Suppressor macrophage treated with lipopolysaccharide for 4 hours (primary cell): ENCODE data around the gene FLII.
A peak's percentile ranks its signal among the peaks of the same experiment; 100 is the strongest.
"Not testable (repeated sequence)": the region's sequence is repeated elsewhere in the genome, so short reads cannot be mapped to it uniquely, and the experiment has no call there.

Experiments
- DNase-seq: peaks from one replicate; pipeline ENCODE4 v3.0.0-alpha.2; 2020

FLII gene

GRCh38 chr17:18258356-18259038 lies at the start of gene FLII:
FLII (minus strand) TSS chr17:18258738; CDS start chr17:18258690, 48 bp downstream.
- DNase-seq: peak; percentile 71

DNA sequence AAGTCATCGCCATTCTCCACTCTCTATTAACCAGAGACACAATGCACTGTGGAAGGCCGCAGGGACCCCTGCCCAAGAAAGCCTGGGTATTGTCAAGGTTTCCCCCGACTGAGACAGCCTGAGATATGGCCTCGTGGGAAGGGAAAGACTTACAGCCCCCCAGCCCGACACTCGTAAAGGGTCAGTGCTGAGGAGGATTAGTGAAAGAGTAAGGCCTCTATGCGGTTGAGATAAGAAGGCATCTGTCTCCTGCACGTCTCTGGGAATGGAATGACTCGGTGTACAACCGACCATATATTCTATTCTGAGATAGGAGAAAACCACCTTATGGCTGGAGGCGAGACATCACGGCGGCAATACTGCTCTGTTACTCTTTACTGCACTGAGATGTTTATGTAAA lies 44.7 kb upstream of the FLII start:
- not testable (repeated sequence) for DNase-seq

- DNase-seq: peak; percentile 48
These were observed 42.4 kb upstream of the FLII start for GRCh38 chr17:18300725-18301480.

- DNase-seq: not testable (repeated sequence)
These were observed 39.5 kb upstream of the FLII start for GRCh38 chr17:18298061-18298460.

GRCh38 chr17:18291718-18292540 lies 33.4 kb upstream of the FLII start:
- DNase-seq: no peak

- DNase-seq: no peak
These were observed 26.8 kb upstream of the FLII start for GRCh38 chr17:18285296-18285695.

DNA sequence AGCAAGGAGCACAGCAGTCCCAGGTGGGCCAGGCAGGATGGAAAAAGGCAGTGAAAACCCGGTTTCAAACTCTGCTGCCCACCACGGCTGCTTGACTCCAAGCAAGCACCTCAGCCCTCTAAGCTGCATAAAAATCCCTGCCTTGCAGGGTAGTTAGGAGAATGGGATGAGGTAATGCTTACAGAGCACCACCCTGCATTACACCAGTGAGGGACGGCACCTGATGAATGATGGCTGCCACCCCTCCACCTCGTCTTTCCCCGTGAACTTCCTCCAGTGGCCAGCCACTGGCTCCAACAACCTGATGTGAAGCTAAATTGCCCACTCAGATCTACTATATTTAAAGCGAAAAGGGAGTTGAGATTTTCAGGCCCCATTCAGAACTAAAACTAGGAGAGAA lies 23.2 kb upstream of the FLII start:
- DNase-seq: no peak

- DNase-seq: no peak
These were observed 22.3 kb upstream of the FLII start for GRCh38 chr17:18280766-18281371.

GRCh38 chr17:18280249-18280648 lies 21.7 kb upstream of the FLII start:
- no peak for DNase-seq

DNA sequence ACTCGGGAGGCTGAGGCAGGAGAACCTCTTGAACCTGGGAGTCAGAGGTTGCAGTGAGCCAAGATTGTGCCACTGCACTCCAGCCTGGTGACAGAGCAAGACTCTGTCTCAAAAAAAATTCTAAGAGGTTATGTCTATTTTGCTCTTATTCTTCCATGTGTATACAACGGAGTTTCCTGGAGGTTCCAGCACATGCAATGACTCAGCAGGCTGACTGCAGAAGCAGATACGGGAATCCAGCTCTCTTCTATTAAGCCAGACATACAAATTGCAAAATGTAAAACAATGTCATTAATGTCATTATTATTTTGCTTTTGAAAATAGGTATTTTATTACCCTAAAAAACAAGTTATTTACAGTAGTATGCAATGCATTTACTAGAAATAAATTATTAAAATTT lies 20.3 kb upstream of the FLII start:
- no peak for DNase-seq

DNA sequence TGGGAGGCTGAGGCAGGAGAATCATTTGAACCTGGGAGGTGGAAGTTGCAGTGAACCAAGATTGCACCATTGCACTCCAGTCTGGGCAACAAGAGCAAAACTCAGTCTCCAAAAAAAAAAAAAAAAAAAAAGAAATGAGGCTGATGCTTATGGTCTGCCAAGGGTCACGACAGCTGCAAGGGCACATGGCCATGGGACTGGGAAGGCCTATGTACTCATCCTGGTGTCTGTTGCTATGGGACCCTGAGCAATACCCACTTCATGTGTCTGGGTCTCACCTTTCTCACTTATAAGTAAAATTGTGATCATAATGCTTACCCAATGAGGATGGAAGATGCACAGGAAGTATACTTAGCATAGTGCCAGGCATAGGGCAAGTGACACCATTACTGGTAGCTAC lies 18.5 kb upstream of the FLII start:
- no peak for DNase-seq

DNA sequence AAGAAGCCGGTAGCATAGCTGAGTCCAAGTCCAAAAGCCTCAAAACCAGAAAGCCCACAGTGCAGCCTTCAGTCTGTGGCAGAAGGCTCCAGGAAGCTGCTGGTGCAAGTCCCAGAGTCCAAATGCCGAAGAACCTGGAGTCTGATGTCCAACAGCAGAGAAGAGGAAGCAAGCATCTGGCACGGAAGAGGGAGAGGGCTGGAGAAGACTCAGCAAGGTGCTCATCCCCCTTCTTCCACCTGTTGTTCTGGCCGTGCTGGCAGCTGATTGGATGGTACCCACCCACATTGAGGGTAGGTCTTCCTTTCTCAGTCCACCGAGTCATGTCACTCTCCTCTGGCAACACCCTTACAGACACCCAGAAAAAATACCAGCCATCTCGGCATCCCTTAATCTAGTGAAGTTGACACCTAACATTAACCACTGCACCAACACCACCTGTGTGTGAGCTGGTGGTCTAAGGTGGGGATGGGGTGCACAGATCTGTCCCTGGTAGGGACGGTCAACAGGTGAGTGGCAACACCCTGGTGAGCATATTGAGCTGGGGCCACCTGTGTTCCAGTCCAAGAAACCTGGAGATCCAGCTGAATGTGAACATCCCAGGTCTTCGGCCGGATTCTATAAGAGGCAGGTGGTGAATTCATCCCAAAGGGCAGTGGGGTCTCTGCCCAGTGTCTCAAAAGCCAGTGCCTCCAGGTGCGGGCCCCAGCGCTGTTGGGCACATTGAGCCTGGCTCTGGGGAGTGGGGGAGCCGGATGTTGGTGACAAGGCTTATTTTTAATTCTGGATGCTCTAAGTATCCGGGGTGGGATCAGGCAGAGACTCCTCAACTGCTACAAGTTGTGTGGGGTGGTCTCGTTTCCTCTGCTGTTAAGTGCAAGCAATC lies 11.8 kb upstream of the FLII start:
- no peak for DNase-seq

DNA sequence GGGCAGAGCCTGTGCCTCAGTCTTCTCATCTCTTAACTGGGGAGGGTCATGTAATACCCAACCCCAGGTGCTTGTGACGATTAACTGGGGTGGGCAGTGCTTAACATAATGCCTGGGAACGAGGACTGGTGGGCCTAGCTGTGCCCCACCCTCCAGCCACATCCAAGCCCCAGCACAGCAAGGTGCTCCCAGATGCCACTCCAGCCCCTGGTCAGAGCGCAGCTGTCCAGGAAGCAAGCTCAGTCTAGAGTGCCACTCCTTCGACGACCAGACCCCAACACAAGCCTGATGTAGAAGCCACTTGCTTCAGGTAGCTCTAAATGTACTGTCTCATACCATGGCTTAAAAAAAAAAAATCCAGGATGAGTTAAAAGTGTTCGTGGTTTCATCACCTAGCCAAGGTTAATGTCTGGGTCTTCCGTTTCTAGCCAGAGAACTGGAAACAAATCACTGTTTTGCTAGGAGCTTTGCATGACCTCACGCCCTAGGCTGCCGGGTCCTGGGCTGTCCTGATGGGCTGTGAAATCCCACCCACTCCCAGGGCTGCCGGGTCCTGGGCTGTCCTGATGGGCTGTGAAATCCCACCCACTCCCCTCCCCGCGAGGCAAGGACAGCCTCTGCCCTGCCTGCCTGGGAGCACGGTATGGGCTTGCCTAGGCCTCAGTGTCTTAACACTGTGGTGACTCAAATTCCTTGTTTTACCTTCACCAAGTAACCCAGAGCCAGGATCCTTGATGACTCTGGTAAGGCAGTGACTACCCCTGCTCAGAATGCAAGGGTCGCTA lies 9.6 kb upstream of the FLII start:
- no peak for DNase-seq

- no peak for DNase-seq
These were observed 8.8 kb upstream of the FLII start for GRCh38 chr17:18267366-18267765.

- no peak for DNase-seq
These were observed 5.5 kb upstream of the FLII start for GRCh38 chr17:18263885-18264682.

- no peak for DNase-seq
These were observed 4.1 kb upstream of the FLII start for GRCh38 chr17:18262641-18263040.

- DNase-seq: peak; percentile 7
These were observed 3.6 kb upstream of the FLII start for GRCh38 chr17:18262111-18262510.

- no peak for DNase-seq
These were observed 3.1 kb upstream of the FLII start for GRCh38 chr17:18261659-18262058.

- DNase-seq: peak; percentile 25
These were observed 2.6 kb upstream of the FLII start for GRCh38 chr17:18261146-18261515.

- DNase-seq: peak; percentile 93
These were observed 2.0 kb upstream of the FLII start, which contains the start of gene MIEF2 for GRCh38 chr17:18260332-18261145. MIEF2 (plus strand) TSS chr17:18260662; CDS start chr17:18262721, 2,059 bp downstream.
